Medulla oblongata (tissue), 1 donor: ENCODE measurements around the gene PIK3CG.
"Not testable (repeated sequence)": the region's sequence is repeated elsewhere in the genome, so short reads cannot be mapped to it uniquely, and the experiment has no call there.

Experiments used
- DNase-seq: peaks from one replicate; pipeline ENCODE4 v3.0.0-alpha.2; 2015; ENCODE audit errors: extremely low spot score

The PIK3CG gene

GRCh38 chr7:106865130-106866041, at the start of gene PIK3CG:
TSS of gene PIK3CG (plus strand) at chr7:106865282. CDS start at chr7:106867562, 2,280 bp downstream.
- DNase-seq: peak; percentile 53

DNA sequence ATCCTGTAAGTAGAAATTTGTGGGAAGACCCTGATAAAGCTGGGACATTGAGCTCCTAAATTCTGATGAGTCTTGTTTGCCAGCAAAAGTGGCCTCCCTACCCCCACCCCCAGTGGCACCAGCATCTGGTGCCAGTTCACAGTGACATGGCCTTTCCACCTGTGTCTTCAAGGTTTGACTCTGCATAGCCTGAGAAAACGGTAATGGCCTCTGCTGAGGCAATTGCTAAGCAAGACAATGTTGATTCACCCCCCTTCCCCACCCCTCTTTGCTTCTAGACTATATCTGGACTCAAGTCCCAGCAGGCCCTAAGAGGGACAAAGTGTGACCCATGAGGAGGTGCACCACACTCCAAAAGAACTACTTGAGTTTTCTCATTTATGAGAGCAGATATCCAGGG, 48.0 kb upstream of the PIK3CG start:
- DNase-seq: no peak

GRCh38 chr7:106818736-106819135, 46.3 kb upstream of the PIK3CG start:
- no peak for DNase-seq

DNA sequence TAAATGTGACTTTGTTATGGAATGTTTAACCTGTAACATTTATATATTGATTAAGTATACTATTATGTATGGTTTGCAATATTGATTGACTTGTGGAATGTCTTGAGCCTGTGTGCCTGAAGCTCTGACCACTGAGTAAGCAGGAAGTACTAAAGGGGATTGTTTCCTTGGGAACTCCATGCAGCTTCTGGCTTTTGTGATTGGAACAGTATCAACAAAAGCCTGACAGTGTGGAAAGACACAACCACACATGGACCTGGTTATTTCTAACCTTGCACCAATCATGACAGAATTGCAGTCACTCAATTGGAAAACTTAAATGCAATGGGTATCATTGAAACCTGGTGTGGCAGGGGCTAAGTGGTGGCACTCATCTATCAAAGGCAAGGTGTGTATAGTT, 45.5 kb upstream of the PIK3CG start:
- no peak for DNase-seq

GRCh38 chr7:106820321-106821217, 44.5 kb upstream of the PIK3CG start:
- no peak for DNase-seq

- DNase-seq: no peak
Observed at GRCh38 chr7:106823631-106824030, 41.5 kb upstream of the PIK3CG start.

DNA sequence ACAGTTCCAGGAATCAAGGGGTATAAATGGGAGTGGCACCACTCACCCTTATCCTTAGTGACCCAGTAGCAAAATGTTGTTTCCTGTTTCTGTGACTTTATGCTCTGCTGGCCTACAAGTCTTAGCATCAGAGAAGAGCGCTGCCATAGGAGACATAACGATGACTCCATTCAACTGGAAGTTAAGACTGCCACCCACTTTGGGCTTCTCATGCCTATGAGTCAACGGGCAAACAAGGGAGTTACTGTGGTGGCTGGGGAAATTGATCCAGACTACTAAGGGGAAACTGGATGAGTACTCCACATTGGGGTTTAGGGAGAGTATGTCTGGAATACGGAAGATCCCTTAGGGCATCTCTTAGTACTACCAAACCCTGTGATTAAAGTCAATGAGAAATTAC, 40.6 kb upstream of the PIK3CG start:
- DNase-seq: no peak

GRCh38 chr7:106827626-106828025, 37.5 kb upstream of the PIK3CG start:
- DNase-seq: no peak

GRCh38 chr7:106829496-106829895, 35.6 kb upstream of the PIK3CG start:
- no peak for DNase-seq

DNA sequence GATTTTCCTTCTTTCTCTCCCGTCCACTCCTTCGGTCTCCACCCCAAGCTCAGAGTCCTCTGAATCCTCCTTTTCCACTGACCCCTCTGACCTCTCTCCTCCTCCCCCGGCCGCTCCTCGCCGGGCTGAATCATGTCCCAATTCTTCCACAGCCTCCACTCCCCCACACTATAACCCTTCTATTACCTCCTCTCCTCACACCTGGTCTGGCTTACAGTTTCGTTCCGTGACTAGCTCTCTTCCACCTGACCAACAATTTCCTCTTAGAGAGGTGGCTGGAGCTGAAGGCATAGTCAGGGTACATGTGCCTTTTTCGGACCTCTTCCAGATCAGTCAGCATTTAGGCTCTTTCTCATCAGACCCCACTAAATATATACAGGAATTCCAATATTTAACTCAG, 34.2 kb upstream of the PIK3CG start:
- not testable (repeated sequence) for DNase-seq

DNA sequence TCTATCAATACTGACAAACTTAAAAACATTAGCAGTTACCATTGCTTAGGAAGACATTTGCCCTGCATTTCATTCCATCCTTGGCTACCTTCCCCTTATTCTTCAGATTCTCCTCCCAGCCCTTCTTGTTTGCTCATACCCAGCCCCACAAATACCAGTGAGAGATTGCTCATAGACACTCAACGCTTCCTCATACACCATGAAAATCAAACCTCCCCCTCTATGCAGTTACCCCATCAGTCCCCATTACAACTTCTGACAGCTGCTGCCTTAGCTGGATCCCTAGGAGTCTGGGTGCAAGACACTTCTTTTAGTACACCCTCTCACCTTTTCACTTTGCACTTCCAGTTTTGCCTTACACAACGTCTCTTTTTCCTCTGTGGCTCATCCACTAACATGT, 28.3 kb upstream of the PIK3CG start:
- no peak for DNase-seq

DNA sequence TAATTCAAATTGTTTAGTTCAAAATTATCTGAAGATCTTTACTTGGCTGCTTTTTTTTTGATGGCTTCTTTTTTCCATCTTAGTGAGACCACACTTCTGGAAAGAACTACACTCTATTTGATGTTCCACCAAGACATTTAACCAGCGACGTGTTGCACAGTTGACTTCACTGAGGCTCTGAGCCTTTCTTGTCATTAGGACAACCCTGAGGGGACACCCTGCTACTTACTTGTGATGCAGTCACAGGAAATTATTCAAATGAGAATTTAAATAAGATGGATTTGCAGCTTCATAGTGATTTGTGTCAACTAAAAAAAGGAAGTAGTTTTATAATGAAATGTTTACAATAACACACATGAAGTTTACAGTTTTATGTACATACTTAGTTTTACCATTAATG, 25.6 kb upstream of the PIK3CG start:
- DNase-seq: no peak

DNA sequence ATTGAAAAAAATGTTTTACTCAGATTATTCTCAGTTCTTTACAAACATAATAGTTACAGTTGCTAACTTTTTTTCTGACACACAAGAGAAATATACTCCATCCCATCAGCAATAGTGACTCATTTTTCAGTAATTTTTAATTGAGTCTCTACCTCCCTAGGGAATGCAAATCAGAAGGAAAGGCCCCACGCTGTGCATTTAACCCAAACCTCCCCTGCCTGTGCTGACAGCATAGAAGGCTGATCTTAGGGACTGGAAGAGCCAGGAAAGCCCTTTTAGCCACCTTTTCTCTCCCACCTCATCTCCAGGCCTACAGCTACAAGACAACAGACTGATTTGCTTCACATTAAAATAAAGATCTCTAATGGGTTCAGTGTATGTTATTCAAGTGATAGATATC, 24.7 kb upstream of the PIK3CG start:
- DNase-seq: no peak

GRCh38 chr7:106841896-106842390, 23.1 kb upstream of the PIK3CG start:
- no peak for DNase-seq

- DNase-seq: no peak
Observed at GRCh38 chr7:106844279-106844997, 20.6 kb upstream of the PIK3CG start.

DNA sequence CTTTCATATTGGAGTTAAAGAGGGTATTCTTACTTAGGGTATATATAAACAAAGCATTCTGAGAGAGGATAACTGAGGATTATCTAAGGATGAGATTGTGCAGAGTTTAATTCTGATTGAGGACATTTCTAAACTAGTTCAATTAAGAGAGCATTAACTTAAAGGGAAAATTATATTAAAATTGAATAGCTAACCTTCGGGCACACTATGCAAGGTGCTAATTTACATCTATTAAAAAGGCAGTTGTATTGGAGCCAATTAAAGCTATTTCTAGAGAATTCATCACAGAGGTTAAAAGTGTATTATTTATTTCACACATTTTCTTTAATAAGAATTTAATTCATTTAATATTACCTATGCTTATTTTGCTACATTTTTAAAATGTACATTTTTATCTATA, 17.0 kb upstream of the PIK3CG start:
- DNase-seq: no peak

DNA sequence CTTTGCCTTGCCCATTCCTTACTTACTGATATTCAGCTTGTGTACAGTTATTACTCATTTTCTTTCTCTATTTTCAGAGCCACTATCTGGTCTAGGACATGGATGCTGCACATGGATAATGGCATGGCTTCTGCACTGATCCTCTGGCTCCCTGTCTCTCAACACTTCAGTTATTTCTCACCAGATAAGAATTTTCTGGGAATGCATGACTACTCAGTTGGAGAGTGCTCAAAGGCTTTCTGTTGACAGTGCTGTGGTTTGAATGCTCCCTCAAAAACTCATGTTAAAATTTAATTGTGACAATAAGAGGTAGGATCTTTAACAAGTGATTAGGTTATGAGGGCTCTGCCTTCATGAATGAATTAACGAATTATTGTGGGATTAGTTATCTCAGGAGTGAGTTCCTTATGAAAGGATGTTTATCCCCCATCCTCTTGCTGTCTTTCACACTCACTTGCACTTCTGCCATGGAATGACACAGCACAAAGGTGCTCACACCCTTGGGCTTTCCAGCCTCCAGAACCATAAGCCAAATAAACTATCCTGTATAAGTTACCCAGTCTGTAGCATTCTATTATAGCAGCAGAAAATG, 16.1 kb upstream of the PIK3CG start:
- no peak for DNase-seq

DNA sequence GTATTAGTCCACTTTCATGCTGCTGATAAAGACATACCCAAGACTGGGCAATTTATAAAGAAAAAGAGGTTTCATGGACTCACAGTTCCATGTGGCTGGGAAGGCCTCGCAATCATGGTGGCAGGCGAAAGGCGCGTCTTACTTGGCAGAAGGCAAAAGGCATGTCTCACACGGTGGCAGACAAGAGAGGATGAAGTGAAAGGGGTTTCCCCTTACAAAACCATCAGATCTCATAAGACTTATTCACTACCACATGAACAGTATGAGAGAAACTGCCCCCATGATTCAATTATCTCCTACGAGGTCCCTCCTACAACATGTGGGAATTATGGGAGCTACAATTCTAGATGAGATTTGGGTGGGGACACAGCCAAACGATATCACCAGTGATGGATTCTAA, 13.4 kb upstream of the PIK3CG start:
- DNase-seq: not testable (repeated sequence)

DNA sequence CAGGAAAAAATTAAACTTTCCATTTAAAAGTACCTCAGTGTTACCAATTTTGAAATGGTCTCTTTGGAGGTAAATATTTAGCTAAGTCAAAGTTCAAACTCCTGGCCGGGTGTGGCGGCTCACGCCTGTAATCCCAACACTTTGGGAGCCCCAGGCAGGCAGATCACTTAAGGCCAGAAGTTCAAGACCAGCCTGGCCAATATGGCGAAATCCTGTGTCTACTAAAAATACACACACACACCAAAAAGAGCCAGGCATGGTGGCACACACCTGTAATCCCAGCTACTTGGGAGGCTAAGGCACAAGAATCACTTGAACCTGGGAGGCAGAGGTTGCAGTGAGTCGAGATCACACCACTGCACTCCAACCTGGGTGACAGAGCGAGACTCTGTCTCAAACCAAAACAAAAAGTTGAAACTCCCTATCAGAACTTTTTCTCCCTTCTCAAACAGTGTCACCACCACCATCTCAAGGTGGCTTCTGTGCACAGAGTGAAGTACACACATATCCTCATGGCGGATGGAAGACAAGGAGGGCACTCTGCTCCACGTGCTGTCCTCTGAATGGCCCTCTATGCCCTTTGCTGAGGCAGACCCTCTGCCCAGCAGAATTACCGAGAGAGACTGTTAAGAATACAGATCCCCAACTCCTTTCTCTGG, 11.7 kb upstream of the PIK3CG start:
- DNase-seq: no peak

DNA sequence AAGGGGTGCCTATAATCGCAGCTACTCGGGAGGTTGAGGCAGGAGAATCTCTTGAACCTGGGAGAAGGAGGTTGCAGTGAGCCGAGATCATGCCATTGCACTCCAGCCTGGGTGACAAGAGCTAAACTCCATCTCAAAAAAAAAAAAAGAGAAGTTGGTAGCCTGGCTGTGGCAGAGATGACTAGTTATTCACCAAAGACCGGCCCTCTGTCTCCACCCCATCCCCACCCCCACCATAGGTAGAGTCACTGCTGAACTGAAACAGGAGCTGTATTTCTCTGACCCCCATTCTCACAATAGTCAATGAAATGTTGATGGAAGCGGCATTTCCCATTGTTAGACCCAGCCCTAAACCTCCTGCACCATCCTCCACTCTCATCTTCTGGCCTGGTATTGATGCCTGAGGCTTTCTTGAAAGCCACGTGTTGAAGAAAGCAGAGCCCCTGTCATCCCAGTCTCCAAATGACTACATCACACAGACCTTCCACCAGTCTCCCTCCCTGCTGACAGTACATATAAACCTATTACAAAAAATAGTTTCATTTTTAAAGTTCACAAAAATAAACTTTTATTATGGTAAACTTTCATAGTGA, 9.4 kb upstream of the PIK3CG start:
- no peak for DNase-seq
